B cell (primary cell): Measurements from ENCODE around the gene DTWD2. TPM values are rescaled to one million over a fixed set of nuclear protein-coding genes. Genes with fewer than 3 reads are reported as not detected.

ENCODE experiments used
- ATAC-seq: fragments of 200-7000 bp; cut with Tn5 transposase; one replicate; pipeline ENCODE4 v1.10.0; 2021; ENCODE audit warnings: low read depth, mild to moderate bottlenecking, moderate number of reproducible peaks, moderate library complexity
- CTCF ChIA-PET: fragments of 350-600 bp; sonication (Branson Sonifier 250); formaldehyde crosslinking; loops from one replicate; lab custom pipeline; 2021; ENCODE audit warnings: antibody characterized with exemption, inconsistent platforms; lab: Charles Lee
- POLR2A ChIA-PET: fragments of 350-600 bp; sonication (Branson Sonifier 250); formaldehyde crosslinking; loops from one replicate; lab custom pipeline; 2021; ENCODE audit warnings: antibody characterized with exemption; lab: Charles Lee
- DNase-seq: peaks from one replicate; pipeline ENCODE4 v3.0.0; 2013
- H2AFZ ChIP-seq: 2 replicates; pipeline ENCODE4 v1.6.1; 2012; ENCODE audit warnings: mild to moderate bottlenecking, low read depth, low read length; ENCODE audit not compliant: insufficient read depth, poor library complexity, severe bottlenecking
- H3K27ac ChIP-seq, 2 donors: 1 replicate in 1 of 2; 2 replicates in 1 of 2; pipeline ENCODE4 v1.5.1; 2012 to 2013; ENCODE audit warnings: low read length in 2 of 2, mild to moderate bottlenecking in 2 of 2, moderate library complexity in 1 of 2
- H3K27me3 ChIP-seq, 4 experiments: fragments of 200-600 bp in 1 of 4; sonication (generic) in 1 of 4; replicated peaks in 1 of 4; 1 replicate in 2 of 4; 2 replicates in 2 of 4; pipeline versions ENCODE4 v1.6.1 to v1.7.0; 2013 to 2016; ENCODE audit warnings: low read length in 3 of 4, mild to moderate bottlenecking in 2 of 4, mixed read lengths in 1 of 4, moderate library complexity in 1 of 4; ENCODE audit not compliant: insufficient read depth in 4 of 4, control insufficient read depth in 3 of 4; ENCODE audit errors: control extremely low read depth in 1 of 4
- H3K36me3 ChIP-seq, 2 experiments: replicated peaks in 1 of 2; 1 replicate in 1 of 2; 2 replicates in 1 of 2; pipeline versions ENCODE4 v1.6.1 to v1.7.1; 2013; ENCODE audit warnings: low read length in 1 of 2; ENCODE audit not compliant: insufficient read depth in 2 of 2, control insufficient read depth in 1 of 2; ENCODE audit errors: control extremely low read depth in 1 of 2, extremely low read depth in 1 of 2
- H3K4me1 ChIP-seq, 2 donors: fragments of 200-600 bp in 1 of 2; sonication (generic) in 1 of 2; 1 replicate in 1 of 2; 2 replicates in 1 of 2; pipeline versions ENCODE4 v1.5.1 to v1.6.1; 2013 to 2017; ENCODE audit warnings: low read length in 2 of 2; ENCODE audit not compliant: control insufficient read depth in 2 of 2, insufficient read depth in 2 of 2
- H3K4me2 ChIP-seq: replicated peaks from 2 replicates; pipeline ENCODE3; 2012; ENCODE audit warnings: mild to moderate bottlenecking, low read depth, low read length; ENCODE audit not compliant: poor library complexity, severe bottlenecking
- H3K4me3 ChIP-seq, 5 experiments: fragments of 200-600 bp in 1 of 5; sonication (generic) in 1 of 5; 1 replicate in 3 of 5; 2 replicates in 2 of 5; pipeline versions ENCODE4 v1.5.1 to v1.7.0; 2011 to 2016; ENCODE audit warnings: low read length in 4 of 5, mild to moderate bottlenecking in 4 of 5, low read depth in 2 of 5, control low read depth in 1 of 5, moderate library complexity in 1 of 5; ENCODE audit not compliant: insufficient read depth in 1 of 5; ENCODE audit errors: control extremely low read depth in 1 of 5, extremely low read depth in 1 of 5
- H3K79me2 ChIP-seq: fragments of 200-600 bp; sonication (generic); one replicate; pipeline ENCODE4 v1.6.0; 2016; ENCODE audit warnings: low read length; ENCODE audit not compliant: control insufficient read depth, insufficient read depth
- H3K9ac ChIP-seq: fragments of 200-600 bp; sonication (generic); 2 replicates; pipeline ENCODE4 v1.6.1; 2017; ENCODE audit warnings: mild to moderate bottlenecking, low read length, moderate library complexity
- H3K9me3 ChIP-seq, 3 donors: one replicate each; pipeline versions ENCODE4 v1.6.1 to v1.7.1; 2013; ENCODE audit warnings: low read length in 2 of 3; ENCODE audit not compliant: control insufficient read depth in 2 of 3, insufficient read depth in 1 of 3; ENCODE audit errors: control extremely low read depth in 1 of 3
- H4K20me1 ChIP-seq: 2 replicates; pipeline ENCODE4 v1.6.0; 2012; ENCODE audit warnings: mild to moderate bottlenecking, low read length; ENCODE audit not compliant: insufficient read depth, control insufficient read depth, poor library complexity, severe bottlenecking
- H3K27ac Mint-ChIP-seq: one replicate; pipeline ENCODE4 v1.8.0; 2021; ENCODE audit warnings: mixed read lengths
- H3K27me3 Mint-ChIP-seq: one replicate; pipeline ENCODE4 v1.8.0; 2021; ENCODE audit warnings: mixed read lengths
- H3K4me1 Mint-ChIP-seq: one replicate; pipeline ENCODE4 v1.8.0; 2021; ENCODE audit warnings: mixed read lengths
- H3K4me3 Mint-ChIP-seq: one replicate; pipeline ENCODE4 v1.8.0; 2021; ENCODE audit warnings: mixed read lengths
- H3K9me3 Mint-ChIP-seq: one replicate; pipeline ENCODE4 v1.8.0; 2022; ENCODE audit warnings: mixed read lengths; ENCODE audit not compliant: insufficient read depth
- EZH2 ChIP-seq: IDR thresholded peaks from 2 replicates; pipeline ENCODE4 v1.6.1; 2012; ENCODE audit warnings: borderline replicate concordance, low read depth, mild to moderate bottlenecking, moderate library complexity, low read length; ENCODE audit not compliant: insufficient read depth, poor library complexity, severe bottlenecking
- WGBS: methylation state at CpG from one replicate; pipeline ENCODE4 v1.1.5; 2013; ENCODE audit warnings: missing lambda C conversion rate; ENCODE audit not compliant: insufficient coverage; 5-methylcytosine and 5-hydroxymethylcytosine counted together
- intact Hi-C: fragments of 100-400 bp; cut with micrococcal nuclease; formaldehyde crosslinking; loops from one replicate; pipeline ENCODE4 v1.10.0; 2022
- polyA plus RNA-seq: library from polyadenylated mRNA; depleted of rRNA; stranded (reverse); fragments of >200 nt; gene quantifications from 2 replicates; pipeline ENCODE4 v1.2.3, GENCODE V29; 2012
- total RNA-seq, 2 donors: library from RNA; stranded (reverse); fragments of 120-200 nt in 1 of 2; gene quantifications; 1 replicate in 1 of 2; 2 replicates in 1 of 2; pipeline versions ENCODE4 v1.2.3 to v1.2.4, GENCODE V29; 2013 to 2022
- TF ChIP-seq, protein P1 (sequence below): fragments of 200-600 bp; IDR thresholded peaks from one replicate; pipeline ENCODE4 v1.8.0; 2022; ENCODE audit warnings: antibody characterized with exemption, mild to moderate bottlenecking

Gene DTWD2
- total and polyA plus RNA-seq, 2 donors (not counting 1 experiment from before 2014, with no cell fraction given): 3.7 to 6.0 TPM

DNA sequence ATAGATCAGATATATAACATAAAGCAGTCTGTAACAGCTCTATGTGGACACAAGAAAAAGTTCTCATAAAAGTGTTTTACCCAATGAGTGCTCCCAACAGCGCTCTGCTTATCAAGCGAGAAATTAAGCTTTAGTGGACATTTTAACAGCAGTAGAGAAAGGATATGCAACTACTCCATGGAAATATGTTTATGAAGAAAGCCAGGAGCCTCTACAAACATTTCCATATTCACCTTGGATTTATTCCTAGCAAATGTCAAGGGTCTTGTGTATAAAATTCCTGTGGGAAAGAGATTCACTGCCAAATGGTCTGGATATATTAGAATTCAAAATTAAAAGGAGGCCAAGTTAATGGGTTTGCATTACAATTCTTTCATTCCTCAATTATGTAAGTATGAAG lies 66.5 kb downstream of the DTWD2 start:
- ATAC-seq: no peak
- POLR2A ChIA-PET: no interaction called here

DNA sequence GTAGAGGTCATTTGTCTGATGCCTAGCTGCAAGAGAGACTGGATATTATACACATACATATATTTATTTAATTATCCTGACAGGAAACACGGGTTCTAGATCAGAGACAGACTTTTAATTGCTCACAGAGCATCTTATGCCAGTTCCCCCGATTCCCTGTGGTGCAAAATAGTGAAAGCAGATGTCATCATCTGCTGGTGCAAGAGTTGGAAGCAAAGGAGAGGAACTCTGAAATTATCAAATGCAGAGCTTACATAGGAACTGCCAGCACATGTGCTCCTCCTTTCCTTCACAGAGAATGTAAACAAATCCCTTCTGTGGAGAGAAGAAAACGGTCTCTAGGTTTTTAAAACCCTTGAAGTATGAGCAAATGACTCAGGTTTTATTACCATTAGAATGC lies 69.3 kb downstream of the DTWD2 start:
- POLR2A ChIA-PET: no interaction called here
- H3K27ac Mint-ChIP-seq: no peak overlapping the region
- H3K27me3 Mint-ChIP-seq: no peaks in the 10 kb centered on the region
- Histone ChIP-seq H3K4me3 (no peak overlapping the region), H3K4me1 (no peaks in the 10 kb centered on the region), H2AFZ (no peak overlapping the region), H3K27me3 (no peaks in the 10 kb centered on the region), H3K36me3 (peaks cover 0 to 4% of the 10 kb centered on the region in 2 experiments), H4K20me1 (no peaks in the 10 kb centered on the region), H3K9me3 (no peaks in the 10 kb centered on the region), H3K9ac (no peak overlapping the region), H3K4me2 (no peak overlapping the region), H3K27ac (no peak overlapping the region), H3K79me2 (no peaks in the 10 kb centered on the region)
- H3K4me3 Mint-ChIP-seq: no peak overlapping the region
- CTCF ChIA-PET: interaction anchor here (1.4 kb wide), 1 partner anchor 10 kb away, joined by 4 read pairs; no protein-coding TSS in a partner anchor
- intact Hi-C loops: no loop called here
- H3K9me3 Mint-ChIP-seq: peaks cover 2% of the 10 kb centered on the region
- WGBS: no CpG with 5 or more reads among the region's 3 CpGs
- H3K4me1 Mint-ChIP-seq: no peaks in the 10 kb centered on the region
- no peak for DNase-seq
- no peak for ATAC-seq
- no peak for TF ChIP-seq EZH2
- TF ChIP-seq, protein P1, sequence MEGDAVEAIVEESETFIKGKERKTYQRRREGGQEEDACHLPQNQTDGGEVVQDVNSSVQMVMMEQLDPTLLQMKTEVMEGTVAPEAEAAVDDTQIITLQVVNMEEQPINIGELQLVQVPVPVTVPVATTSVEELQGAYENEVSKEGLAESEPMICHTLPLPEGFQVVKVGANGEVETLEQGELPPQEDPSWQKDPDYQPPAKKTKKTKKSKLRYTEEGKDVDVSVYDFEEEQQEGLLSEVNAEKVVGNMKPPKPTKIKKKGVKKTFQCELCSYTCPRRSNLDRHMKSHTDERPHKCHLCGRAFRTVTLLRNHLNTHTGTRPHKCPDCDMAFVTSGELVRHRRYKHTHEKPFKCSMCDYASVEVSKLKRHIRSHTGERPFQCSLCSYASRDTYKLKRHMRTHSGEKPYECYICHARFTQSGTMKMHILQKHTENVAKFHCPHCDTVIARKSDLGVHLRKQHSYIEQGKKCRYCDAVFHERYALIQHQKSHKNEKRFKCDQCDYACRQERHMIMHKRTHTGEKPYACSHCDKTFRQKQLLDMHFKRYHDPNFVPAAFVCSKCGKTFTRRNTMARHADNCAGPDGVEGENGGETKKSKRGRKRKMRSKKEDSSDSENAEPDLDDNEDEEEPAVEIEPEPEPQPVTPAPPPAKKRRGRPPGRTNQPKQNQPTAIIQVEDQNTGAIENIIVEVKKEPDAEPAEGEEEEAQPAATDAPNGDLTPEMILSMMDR: no peak

More for the DNA sequence above, 66.5 kb downstream of the DTWD2 start:
- intact Hi-C loops: no loop called here
- no CpG with 5 or more reads among the region's 2 CpGs for WGBS
- Mint-ChIP-seq H3K4me3 (no peak overlapping the region), H3K9me3 (no peaks in the 10 kb centered on the region), H3K4me1 (no peaks in the 10 kb centered on the region), H3K27me3 (no peaks in the 10 kb centered on the region), H3K27ac (no peak overlapping the region)
- CTCF ChIA-PET: no interaction called here
- no peaks in the 10 kb centered on the region for H3K79me2 ChIP-seq
- no peak overlapping the region for H3K4me3 ChIP-seq
- no peaks in the 10 kb centered on the region for H4K20me1 ChIP-seq
- no peaks in the 10 kb centered on the region for H3K9me3 ChIP-seq
- H3K27me3 ChIP-seq: no peaks in the 10 kb centered on the region
- H3K9ac ChIP-seq: no peak overlapping the region
- TF ChIP-seq, protein P1: no peak
- TF ChIP-seq EZH2: no peak
- no peak overlapping the region for H3K4me2 ChIP-seq
- H3K27ac ChIP-seq: no peak overlapping the region
- no peak for DNase-seq
- no peaks in the 10 kb centered on the region for H3K4me1 ChIP-seq
- H3K36me3 ChIP-seq: peaks cover 0 to 4% of the 10 kb centered on the region in 2 experiments
- no peak overlapping the region for H2AFZ ChIP-seq
